ENCODE data around the gene KCNJ15. TPM values are rescaled to one million over a fixed set of nuclear protein-coding genes. Genes with fewer than 3 reads are reported as not detected.

KCNJ15 gene
- total RNA-seq, 1 experiment from 2014 or later: not detected

GRCh38 chr21:38293765-38294164 lies 37.0 kb downstream of the KCNJ15 start:
- no peak for ATAC-seq
- no peaks in the 10 kb centered on the region for H3K9me3 ChIP-seq (ENCODE audit: control insufficient read depth in 1 of 2, insufficient read depth in 1 of 2, low read depth in 1 of 2, low read length in 2 of 2)
- H3K27me3 ChIP-seq (ENCODE audit: insufficient read depth, low read length): no peaks in the 10 kb centered on the region
- no peak for TF ChIP-seq JUND (IDR thresholded peaks at IDR 0.05)
- no peak for TF ChIP-seq MAX (IDR thresholded peaks at IDR 0.05)
- TF ChIP-seq FOSL1 (IDR thresholded peaks at IDR 0.05; ENCODE audit: low read depth): no peak
- TF ChIP-seq, protein P1, sequence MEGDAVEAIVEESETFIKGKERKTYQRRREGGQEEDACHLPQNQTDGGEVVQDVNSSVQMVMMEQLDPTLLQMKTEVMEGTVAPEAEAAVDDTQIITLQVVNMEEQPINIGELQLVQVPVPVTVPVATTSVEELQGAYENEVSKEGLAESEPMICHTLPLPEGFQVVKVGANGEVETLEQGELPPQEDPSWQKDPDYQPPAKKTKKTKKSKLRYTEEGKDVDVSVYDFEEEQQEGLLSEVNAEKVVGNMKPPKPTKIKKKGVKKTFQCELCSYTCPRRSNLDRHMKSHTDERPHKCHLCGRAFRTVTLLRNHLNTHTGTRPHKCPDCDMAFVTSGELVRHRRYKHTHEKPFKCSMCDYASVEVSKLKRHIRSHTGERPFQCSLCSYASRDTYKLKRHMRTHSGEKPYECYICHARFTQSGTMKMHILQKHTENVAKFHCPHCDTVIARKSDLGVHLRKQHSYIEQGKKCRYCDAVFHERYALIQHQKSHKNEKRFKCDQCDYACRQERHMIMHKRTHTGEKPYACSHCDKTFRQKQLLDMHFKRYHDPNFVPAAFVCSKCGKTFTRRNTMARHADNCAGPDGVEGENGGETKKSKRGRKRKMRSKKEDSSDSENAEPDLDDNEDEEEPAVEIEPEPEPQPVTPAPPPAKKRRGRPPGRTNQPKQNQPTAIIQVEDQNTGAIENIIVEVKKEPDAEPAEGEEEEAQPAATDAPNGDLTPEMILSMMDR (IDR thresholded peaks at IDR 0.05 in 2 of 3, conservative IDR thresholded peaks at IDR 0.05 in 1 of 3; ENCODE audit: borderline replicate concordance in 1 of 3, insufficient read depth in 1 of 3, low read depth in 2 of 3, low read length in 2 of 3): no peak
- TF ChIP-seq SP1 (IDR thresholded peaks at IDR 0.05; ENCODE audit: low read depth): no peak
- no peak for TF ChIP-seq ZBTB33 (IDR thresholded peaks at IDR 0.05; ENCODE audit: extremely low read depth, insufficient replicate concordance, low read length)
- TF ChIP-seq SRF (IDR thresholded peaks at IDR 0.05; ENCODE audit: low read depth): no peak
- no peaks in the 10 kb centered on the region for H3K4me1 ChIP-seq (ENCODE audit: control insufficient read depth in 1 of 2, insufficient read depth in 2 of 2, low read length in 2 of 2)
- no TSS peak for BruUV-seq (replicated peaks)
- no peaks in the 10 kb centered on the region for H3K36me3 ChIP-seq (ENCODE audit: control insufficient read depth in 1 of 2, insufficient read depth in 2 of 2, low read length in 2 of 2)
- DNase-seq (ENCODE audit: low read depth, low spot score): no peak
- no peak overlapping the region for H3K27ac ChIP-seq (ENCODE audit: low read depth, low read length)
- H3K9me2 ChIP-seq (ENCODE audit: insufficient read depth): no peaks in the 10 kb centered on the region
- CTCF ChIA-PET: interaction anchor here (0.7 kb wide), 1 partner anchor 74 kb away, joined by 4 read pairs; no protein-coding TSS in a partner anchor
- no peak overlapping the region for H3K9ac ChIP-seq (ENCODE audit: low read length)
- H2AFZ ChIP-seq (ENCODE audit: low read depth, low read length, poor library complexity, severe bottlenecking): no peak overlapping the region
- H3K4me3 ChIP-seq (replicated peaks in 1 of 2; ENCODE audit: low read depth in 1 of 2, low read length in 2 of 2): no peak overlapping the region
- RAD21 ChIA-PET (ENCODE audit: low non-redundant PET in 1 of 2, low total read pairs in 2 of 2, uncharacterized antibody in 2 of 2, unreplicated experiment in 2 of 2): no interaction called here
- POLR2A ChIA-PET: no interaction called here
- intact Hi-C loops (cut with micrococcal nuclease): no loop called here
- H4K20me1 ChIP-seq (ENCODE audit: insufficient read depth): no peaks in the 10 kb centered on the region
- no peaks in the 10 kb centered on the region for H3K79me2 ChIP-seq (ENCODE audit: insufficient read depth, low read length)
- no peak overlapping the region for H3K4me2 ChIP-seq (ENCODE audit: low read length)

Data from HCT116 (cell line).